Stimulated activated CD8-positive, alpha-beta memory T cell treated with anti-CD3 and anti-CD28 coated beads, Interleukin-4, amount 100 ng/mL, for 48 hours (primary cell): ENCODE measurements around the gene PRR23B.
"Not testable (repeated sequence)": the region's sequence is repeated elsewhere in the genome, so short reads cannot be mapped to it uniquely, and the experiment has no call there.

Source experiments
- DNase-seq: peaks from one replicate; pipeline ENCODE4 v3.0.0-alpha.2; 2020

Gene PRR23B

DNA sequence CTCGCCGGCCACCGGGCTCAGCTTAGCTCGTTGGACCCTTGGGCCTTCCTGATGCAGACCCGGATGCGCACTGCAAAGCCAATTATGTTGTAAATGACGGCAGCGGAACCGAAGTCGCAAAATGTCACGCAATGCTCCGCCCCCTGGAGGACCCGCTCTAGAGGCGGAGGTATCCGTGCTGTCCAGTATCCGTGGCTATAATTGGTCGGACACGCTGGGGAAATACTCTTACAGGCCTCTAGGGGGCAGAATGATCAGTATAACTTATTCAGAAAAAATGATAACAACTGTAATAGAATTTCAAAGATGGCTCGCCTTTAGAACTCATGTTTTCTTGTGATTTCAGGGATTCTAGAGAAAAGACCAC is at the start of gene PRR23B:
PRR23B (minus strand) TSS at position 59 of the 367 bp plus-strand sequence. CDS start 265 bp downstream, outside the sequence.
- DNase-seq, result no peak

DNA sequence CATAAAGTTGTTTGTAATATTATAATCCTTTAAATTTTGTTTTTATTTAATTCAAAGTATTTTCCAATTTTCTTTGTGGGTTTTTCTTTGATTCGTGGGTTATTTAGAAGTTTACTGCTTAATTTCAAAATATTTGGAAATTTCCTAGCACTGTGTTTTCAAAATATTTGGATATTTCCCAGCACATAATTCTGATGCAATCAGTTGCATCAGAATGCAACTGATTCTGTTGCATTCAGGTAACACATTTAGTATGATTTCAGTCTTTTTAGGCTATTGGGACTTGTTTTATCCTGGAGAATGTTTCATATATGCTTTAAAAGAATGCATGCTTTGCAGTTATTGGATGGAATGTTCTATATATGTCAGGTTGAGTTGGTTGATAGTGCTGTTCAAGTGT is 42.2 kb upstream of the PRR23B start:
- DNase-seq, result no peak

DNA sequence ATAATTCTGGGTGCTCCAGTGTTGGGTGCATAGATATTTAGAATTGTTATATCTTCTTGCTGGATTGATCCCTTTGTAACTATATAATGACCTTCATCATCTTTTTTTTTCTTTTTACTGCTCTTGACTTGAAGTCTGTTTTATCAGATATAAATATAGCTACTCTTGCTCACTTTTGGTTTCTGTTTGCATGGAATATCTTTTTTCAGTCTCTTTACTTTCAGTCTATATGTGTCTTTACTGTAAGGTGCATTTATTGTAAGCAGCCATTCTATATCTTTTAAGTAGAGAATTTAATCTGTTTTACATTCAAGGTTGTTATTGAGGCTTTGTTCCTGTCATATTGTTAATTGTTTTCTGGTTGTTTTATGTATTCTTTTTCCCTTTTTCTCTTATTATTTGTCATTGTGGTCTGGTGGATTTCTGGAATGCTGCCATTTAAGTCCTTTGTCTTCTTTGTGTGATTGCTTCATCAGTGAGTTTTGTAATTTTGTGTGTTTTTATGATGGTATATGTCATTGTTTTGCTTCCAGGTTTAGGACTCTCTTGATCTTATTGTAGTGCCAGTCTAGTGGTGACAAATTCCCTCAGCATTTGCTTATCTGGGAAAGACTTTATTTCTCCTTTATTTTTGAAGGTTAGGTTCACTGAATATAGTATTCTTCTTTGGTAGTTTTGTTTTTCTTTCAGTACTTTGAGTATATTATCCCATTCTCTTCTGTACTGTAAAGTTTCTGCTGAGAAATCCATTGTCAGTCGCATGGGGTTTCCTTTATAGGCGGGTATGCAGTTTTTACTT is 32.3 kb upstream of the PRR23B start:
- DNase-seq, result no peak

DNA sequence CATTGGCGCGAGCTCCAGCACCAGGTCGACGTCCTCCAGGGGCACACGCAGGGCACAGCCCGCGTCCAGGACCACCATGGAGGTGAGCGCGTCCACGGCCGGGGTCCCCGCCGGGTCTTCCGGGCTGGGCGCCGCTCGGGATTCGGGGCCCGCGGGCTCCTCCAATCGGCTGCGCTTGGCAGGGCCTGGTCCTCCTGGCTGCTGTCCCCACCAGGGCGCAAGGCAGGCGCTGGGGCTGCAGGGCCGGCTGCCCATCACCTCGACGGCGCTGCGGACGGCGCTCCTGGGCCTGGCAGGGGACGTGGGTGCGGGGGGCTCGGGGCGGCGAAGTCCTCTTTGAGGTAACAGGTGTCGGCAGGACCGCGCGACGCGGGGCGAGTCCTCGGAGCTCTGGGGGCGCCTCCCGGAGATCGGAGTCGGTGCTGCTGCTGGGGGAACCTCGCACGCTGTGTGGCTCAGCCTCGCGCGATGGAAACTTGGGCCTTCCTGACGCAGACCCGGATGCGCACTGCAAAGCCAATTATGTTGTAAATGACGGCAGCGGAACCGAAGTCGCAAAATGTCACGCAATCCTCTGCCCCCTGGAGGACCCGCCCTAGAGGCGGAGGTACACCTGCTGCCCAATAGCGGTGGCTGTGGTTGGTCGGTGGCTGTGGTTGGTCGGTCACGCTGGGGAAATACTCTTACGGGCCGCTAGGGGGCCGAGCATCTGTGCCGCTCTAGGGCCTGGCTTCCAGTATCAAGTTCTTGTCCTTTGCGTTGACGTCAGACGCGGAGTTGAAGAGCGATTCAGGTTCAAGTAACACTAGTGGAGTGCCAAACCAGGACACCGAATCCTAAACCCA is 23.9 kb upstream of the PRR23B start, which contains the start of gene PRR23C:
PRR23C (minus strand) TSS at position 527 of the 845 bp plus-strand sequence; CDS start at position 255, 272 bp downstream.
- no peak for DNase-seq

DNA sequence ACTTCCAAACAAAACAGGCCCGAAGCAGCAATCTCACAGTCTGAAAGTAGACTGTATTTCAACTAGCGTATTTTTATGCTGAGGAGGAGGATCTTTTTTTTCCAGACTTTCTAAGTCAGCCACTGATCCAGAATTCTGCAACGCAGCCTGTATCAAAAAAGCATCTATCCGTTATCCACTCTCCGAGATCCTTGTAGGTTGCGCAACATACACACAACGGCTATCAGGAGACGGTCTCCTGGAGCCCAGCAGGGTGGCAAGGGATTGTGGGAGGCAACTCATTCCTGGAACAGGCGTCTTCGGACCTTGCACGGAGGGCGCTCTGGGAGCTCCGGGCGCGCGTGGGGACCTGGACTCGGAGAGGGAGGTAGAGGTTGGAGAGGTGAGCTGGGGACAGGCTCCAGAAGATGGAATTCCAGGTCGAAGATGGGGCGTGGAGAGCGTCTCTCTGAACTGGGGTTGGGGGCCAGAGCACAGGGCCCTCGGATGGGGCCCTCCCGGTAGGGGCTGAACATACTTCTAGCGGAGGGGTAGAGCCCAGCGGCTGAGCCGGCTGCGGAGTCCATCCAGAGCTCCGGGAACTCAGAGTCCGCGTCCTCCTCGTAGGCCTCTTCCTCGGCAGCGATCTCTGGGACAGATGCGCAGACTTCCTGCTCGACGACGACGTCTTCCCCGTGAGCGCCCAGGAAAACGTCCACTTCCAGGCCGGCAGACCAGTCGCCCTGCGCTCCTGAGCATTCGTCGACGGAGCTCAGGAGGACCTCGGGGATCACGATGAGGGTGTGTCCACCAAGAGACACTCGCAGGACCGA is 23.0 kb upstream of the PRR23B start:
- DNase-seq, result no peak

DNA sequence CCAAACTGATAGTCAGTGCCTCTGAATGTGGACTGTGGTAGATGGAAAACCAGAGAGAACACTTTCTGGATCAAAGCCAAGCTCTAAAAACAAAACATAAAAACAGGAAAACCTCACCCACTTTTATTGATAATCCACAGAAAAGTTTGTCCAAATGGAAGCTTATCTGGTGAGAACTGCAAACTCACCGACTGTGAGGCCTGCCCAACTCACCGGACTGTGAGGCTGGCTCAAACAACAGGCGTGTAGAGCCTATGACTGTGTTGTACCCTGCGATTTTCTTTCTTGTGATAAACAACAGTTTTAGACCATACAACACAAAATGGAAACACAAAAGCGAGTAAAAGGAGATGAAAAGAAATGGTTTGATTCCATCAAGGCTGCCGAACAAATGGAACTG is 16.8 kb upstream of the PRR23B start:
- DNase-seq, result no peak

DNA sequence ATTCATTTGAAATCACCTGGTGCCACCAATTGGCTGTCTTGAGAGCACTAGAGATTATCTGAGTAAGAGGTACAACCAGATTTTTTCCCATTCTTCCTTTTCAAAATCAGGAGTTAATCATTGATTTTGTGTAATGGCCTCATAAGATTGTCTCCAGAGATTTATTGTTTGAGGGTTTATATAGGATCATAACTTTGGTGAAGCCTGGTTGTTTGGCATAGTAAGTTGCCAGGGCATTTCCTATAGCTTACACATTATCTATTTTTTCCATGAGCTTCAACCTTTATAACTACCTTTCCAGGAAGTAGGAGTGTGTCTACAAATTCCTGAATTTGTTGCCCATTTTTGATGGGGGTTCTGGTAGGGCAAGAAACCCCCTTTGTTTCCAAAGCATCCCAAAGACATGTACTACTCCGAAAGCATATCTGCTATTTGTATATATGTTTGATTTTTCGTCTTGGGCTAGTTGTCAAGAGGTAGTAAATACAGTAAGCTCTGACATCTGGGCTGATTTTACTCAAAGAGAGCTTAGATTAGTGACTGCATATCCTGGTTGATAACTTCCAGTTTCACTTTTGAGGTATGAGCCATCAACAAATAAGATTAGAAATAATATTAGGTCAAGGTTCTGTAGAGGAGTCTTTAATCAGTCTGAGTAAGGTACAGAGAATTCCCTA is 11.7 kb upstream of the PRR23B start:
- no peak for DNase-seq

DNA sequence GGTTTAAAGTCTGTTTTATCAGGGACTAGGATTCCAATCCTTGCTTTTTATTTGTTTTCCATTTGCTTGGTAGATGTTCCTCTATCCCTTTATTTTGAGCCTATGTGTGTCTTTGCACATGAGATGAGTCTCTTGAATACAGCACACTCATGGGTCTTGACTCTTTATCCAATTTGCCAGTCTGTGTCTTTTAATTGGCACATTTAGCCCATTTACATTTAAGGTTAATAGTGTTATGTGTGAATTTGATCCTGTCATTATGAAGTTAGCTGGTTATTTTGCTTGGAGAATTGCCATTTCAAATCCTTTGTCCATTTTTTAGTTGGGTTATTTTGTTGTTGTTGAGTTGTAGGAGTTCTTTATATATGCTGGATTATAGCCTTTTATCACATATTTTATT is 9.8 kb upstream of the PRR23B start:
- DNase-seq, result not testable (repeated sequence)

DNA sequence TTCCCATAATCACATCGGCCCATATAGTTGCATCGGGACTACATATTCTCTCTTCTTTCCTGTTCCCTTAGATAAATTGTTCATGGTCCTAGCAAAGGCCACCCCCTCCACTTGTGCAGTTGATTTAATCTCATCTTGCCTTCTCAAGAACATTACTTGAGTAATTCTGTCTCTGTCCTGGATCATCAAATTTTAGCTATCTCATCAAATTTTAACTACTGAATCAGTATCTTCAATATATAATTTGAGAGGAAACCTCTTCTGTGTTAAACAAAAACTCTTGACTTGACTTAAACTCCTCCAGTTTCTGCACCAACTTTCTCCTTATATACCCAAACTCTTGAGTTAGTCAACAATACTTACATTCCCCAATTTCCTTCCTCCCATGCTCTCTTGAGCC is 4.2 kb upstream of the PRR23B start:
- DNase-seq, result no peak

DNA sequence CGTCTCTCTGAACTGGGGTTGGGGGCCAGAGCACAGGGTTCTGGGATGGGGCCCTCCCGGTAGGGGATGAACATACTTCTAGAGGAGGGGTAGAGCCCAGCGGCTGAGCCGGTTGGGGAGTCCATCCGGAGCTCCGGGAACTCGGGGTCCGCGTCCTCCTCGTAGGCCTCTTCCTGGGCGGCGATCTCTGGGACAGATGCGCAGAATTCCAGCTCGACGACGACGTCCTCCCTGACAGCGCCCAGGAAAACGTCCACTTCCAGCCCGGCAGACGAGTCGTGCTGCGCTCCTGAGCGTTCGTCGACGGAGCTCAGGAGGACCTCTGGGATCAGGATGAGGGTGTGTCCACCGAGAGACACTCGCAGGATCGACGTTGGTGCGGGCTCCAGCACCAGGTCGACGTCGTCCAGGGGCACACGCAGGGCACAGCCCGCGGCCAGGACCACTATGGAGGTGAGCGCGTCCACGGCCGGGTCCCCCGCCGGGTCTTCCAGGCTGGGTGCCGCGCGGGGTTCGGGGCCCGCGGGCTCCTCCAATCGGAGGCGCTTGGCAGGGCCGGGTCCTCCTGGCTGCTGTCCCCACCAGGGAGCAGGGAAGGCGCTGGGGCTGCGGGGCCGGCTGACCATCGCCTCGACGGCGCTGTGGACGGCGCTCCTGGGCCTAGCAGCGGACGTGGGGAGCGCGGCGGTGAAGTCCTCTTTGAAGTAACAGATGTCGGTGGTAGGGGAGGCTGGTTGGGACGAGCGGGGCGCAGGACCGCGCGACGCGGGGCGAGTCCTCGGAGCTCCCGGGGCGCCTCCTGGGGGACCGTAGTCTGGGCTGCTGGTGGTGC is 474 bp downstream of the PRR23B start:
- DNase-seq, result no peak

DNA sequence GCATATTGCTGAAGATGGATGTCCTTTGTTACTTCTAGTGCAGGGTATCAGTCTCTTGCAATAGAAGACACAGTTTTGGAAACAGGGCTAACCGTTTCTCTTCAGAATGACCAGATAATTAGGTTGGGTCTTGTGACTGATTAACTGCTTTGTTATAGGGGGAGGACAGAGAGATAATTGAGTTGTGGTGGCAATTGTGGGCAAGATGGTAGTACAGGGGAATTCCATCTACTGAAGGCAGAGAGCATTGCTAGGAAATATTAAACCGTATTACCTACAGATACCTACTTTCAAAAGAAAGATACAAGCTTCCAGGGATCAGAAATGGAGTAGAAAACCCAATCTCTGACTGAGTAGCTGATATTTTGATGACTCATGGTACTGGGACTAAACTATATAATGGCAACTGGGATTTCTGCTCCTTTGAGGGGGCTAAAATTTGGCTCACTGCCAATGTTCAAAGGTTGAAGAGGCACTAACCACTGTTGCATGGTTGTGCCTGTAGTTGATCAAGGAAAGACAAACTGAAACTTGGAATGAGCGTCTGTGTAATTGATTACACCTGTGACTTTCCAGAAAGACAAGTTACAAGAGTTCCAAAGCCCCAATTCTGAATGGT is 4.2 kb downstream of the PRR23B start:
- no peak for DNase-seq

DNA sequence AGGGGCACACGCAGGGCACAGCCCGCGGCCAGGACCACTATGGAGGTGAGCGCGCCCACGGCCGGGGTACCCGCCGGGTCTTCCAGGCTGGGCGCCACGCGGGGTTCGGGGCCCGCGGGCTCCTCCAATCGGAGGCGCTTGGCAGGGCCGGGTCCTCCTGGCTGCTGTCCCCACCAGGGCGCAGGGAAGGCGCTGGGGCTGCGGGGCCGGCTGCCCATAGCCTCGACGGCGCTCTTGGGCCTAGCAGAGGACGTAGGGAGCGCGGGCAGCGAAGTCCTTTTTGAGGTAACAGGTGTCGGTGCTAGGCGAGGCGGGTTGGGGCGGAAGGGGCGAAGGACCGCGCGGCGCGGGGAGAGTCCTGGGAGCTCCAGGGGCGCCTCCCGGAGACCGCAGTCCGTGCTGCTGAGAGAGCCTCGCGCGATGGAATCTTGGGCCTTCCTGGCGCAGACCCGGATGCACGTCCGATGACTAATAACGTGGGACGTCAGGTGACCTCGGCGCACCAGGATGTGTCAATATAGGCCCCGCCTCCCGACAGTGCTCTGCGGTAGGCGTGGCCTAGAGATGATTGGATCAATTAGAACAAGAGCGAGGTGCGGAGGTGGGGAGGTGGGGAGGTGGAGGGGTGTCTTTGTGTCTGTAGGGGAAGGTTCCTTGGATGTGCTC is 14.5 kb downstream of the PRR23B start, which contains the start of gene PRR23A:
PRR23A (minus strand) TSS at position 218 of the 666 bp plus-strand sequence; CDS start at position 218, 0 bp downstream.
- no peak for DNase-seq

DNA sequence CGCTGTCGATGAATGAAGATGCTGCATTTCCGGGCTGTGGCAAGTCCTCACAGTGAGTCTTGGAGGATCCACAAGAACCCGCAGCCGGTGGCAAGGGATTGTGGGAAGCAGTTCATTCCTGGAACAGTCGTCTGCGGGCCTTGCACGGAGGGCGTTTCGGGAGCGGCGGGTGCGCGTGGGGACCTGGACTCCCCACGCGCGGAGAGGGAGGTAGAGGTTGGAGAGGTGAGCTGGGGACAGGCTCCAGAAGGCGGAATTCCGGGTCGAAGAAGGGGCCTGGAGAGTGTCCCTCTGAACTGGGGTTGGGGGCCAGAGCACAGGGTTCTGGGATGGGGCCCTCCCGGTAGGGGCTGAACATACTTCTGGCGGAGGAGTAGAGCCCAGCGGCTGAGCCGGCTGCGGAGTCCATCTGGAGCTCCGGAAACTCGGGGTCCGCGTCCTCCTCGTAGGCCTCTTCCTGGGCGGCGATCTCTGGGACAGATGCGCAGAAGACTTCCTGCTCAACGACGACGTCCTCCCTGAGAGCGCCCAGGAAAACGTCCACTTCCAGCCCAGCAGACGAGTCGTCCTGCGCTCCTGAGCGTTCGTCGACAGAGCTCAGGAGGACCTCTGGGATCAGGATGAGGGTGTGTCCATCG is 15.3 kb downstream of the PRR23B start:
- DNase-seq, result no peak

DNA sequence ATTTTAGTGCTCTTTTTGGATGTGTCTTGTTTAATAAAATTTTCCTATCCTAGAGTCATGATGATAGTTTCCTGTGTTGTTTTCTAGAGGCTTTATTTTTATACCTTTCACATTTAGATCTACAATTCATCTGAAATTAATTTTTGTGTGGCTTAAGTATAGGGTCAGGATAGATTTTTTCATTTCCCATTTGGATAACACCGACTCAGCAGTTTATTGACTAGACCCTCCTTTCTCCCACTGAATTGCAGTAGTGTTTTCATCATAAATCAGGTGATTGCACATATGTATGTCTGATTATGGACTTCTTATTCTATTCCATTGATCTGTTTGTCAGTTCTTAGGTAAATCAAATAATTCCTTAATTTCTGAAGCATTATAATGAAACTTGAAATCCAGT is 25.0 kb downstream of the PRR23B start:
- DNase-seq, result no peak

DNA sequence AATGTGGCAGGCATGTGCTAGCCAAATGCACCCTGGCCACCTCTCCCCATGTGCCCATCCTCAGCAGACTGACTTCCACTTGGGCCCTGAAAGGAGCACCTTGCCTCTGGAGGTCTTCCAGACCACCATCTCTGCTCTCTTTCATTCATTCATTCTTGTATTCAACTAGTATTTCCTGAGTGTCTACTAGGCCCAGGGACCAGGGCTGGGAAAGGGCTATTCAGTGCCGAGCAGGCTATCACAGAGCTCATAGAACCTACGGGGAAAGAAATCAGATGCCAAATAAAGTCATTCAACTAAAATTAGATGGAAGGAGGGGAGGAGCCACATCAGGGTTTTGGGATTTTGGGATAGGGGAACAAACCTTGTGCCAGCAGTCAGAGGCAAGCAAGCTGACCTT is 33.5 kb downstream of the PRR23B start:
- no peak for DNase-seq

DNA sequence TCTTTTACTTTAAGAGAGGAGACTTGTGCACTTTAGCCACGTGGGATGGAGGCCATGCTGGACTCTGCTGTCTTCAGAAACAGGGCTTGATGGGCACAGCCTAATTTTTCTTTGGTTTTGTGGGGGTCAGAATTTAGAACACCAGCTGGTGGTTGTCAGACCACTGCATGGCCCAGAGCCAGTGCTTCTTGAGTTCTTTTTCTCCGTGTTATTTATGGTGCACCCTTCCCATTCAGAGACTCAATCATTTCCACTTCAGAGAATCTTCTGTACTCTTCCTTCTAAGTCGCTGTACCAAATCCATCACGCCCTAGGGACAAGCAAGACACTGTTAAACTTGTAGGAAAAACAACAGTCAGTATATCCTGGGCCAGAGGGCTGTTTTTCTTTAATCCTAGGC is 34.8 kb downstream of the PRR23B start:
- no peak for DNase-seq

DNA sequence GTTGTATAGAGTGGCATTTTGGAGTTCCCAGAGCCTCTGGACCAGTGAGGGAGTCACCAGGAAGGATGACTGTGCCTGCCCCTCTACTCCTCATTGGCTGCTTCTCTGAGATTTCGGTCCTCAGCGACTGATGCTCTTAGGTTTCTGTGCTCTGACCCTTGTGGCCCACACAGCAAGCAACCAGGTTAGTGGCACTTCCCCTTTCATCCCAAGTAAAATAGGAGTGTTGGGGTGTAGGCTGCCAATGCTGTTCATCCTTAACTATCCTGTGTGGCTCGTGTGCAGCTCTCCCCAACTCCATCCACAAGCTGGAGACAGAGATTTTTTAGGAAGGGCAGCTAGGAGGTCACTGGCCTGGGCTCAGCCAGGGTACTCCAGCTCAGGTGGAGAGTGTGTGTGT is 35.9 kb downstream of the PRR23B start:
- DNase-seq, result no peak

DNA sequence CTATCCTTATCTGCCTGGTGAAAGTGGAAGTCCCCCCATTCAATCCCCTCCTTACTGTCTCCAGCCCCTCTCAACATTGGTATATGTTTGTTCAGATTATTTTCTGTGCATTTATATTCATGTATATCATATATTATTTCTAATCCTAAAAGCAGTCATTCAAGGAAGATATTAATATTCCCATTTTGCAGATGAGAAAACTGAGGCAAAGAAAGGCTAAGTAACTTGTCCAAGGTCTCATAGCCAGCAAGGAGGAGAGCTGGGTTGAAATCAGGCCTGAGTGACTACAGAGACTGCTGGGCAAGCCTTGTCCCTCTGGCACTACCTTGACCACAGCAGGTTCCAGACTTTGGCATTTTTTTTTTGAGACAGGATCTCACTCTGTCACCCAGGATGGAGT is 44.7 kb downstream of the PRR23B start:
- no peak for DNase-seq

DNA sequence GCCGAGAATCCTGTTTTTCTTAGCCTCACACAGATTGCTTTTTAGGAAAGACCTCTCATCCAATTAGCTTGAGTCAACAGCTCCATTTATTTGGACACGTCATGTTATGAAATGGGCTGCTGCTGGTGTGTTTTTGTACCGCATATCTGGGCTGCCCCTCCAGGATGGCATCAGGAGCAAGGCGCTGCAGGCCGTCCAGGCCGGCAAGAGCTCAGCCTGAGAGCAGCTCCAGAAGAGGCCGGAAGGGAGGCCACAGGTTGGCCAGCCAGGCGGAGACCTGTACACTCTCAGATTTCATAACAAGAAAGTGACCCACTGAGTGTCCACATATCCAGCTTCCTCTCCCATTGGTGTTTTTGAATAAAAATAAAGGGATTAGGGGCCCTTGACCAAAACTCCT is 45.4 kb downstream of the PRR23B start:
- DNase-seq, result no peak

DNA sequence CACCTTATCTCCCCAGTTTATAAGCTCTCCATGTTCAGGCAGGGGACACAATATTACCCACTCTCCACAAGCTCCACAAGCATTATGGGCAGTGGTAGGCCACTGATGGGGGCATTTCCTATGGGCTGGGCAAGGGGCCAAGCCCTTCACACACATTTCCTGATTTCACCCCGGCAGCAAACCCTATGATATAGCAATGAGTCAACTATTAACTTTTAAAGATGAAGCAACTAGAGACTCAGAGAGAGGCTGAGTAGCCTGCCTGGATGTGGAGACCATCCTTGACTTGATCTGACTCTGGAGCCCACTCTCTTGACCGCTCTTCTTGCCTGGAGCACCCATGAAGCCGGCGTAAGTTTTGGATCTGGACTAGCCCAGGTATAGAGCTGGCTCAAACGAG is 46.3 kb downstream of the PRR23B start:
- no peak for DNase-seq
